ENCODE results near the gene AKAP7. TPM values are rescaled to one million over a fixed set of nuclear protein-coding genes. Genes with fewer than 3 reads are reported as not detected.
"Not testable (repeated sequence)": the region's sequence is repeated elsewhere in the genome, so short reads cannot be mapped to it uniquely, and the experiment has no call there.

The AKAP7 gene
- 5.5 and 5.9 TPM in 2 replicates for total RNA-seq

- intact Hi-C loops (cut with micrococcal nuclease): loop anchor here (1.0 to 10.0 kb wide), 7 partner anchors 46 to 1379 kb away; partner anchors contain the start of genes EPB41L2, MED23 and STX7
Observed at GRCh38 chr6:131135244-131136020, at the start of gene AKAP7. Gene AKAP7 (plus strand): TSS chr6:131135467. CDS start chr6:131135764, 297 bp downstream.

- intact Hi-C loops (cut with micrococcal nuclease): not testable (repeated sequence)
Observed at GRCh38 chr6:131090339-131090738, 44.9 kb upstream of the AKAP7 start.

GRCh38 chr6:131091944-131092343, 43.3 kb upstream of the AKAP7 start:
- intact Hi-C loops (cut with micrococcal nuclease): not testable (repeated sequence)

GRCh38 chr6:131093334-131093733, 41.9 kb upstream of the AKAP7 start:
- intact Hi-C loops (cut with micrococcal nuclease): no loop called here

- intact Hi-C loops (cut with micrococcal nuclease): no loop called here
Observed at GRCh38 chr6:131096786-131097185, 38.5 kb upstream of the AKAP7 start.

GRCh38 chr6:131101911-131102680, 33.2 kb upstream of the AKAP7 start:
- intact Hi-C loops (cut with micrococcal nuclease): no loop called here

- intact Hi-C loops (cut with micrococcal nuclease): no loop called here
Observed at GRCh38 chr6:131103296-131103695, 32.0 kb upstream of the AKAP7 start.

- intact Hi-C loops (cut with micrococcal nuclease): no loop called here
Observed at GRCh38 chr6:131103901-131104300, 31.4 kb upstream of the AKAP7 start.

GRCh38 chr6:131107151-131107550, 28.1 kb upstream of the AKAP7 start:
- intact Hi-C loops (cut with micrococcal nuclease): no loop called here

GRCh38 chr6:131112249-131112648, 23.0 kb upstream of the AKAP7 start:
- intact Hi-C loops (cut with micrococcal nuclease): no loop called here

GRCh38 chr6:131115651-131116050, 19.6 kb upstream of the AKAP7 start:
- intact Hi-C loops (cut with micrococcal nuclease): loop anchor here (1.0 kb wide), 1 partner anchor 230 kb away; no protein-coding TSS in a partner anchor

- intact Hi-C loops (cut with micrococcal nuclease): loop anchor here (1.0 kb wide), 1 partner anchor 231 kb away; no protein-coding TSS in a partner anchor
Observed at GRCh38 chr6:131116321-131116720, 18.9 kb upstream of the AKAP7 start.

GRCh38 chr6:131116755-131117360, 18.4 kb upstream of the AKAP7 start:
- intact Hi-C loops (cut with micrococcal nuclease): loop anchor here (1.0 kb wide), 1 partner anchor 232 kb away; no protein-coding TSS in a partner anchor

GRCh38 chr6:131117878-131118277, 17.4 kb upstream of the AKAP7 start:
- intact Hi-C loops (cut with micrococcal nuclease): no loop called here

- intact Hi-C loops (cut with micrococcal nuclease): no loop called here
Observed at GRCh38 chr6:131122007-131122406, 13.3 kb upstream of the AKAP7 start.

GRCh38 chr6:131122516-131122915, 12.8 kb upstream of the AKAP7 start:
- intact Hi-C loops (cut with micrococcal nuclease): no loop called here

- intact Hi-C loops (cut with micrococcal nuclease): no loop called here
Observed at GRCh38 chr6:131124336-131125071, 10.8 kb upstream of the AKAP7 start.

GRCh38 chr6:131125431-131125830, 9.8 kb upstream of the AKAP7 start:
- intact Hi-C loops (cut with micrococcal nuclease): no loop called here

GRCh38 chr6:131129689-131130553, 5.3 kb upstream of the AKAP7 start:
- intact Hi-C loops (cut with micrococcal nuclease): loop anchor here (10.0 kb wide), 1 partner anchor 1385 kb away; the partner anchor contains the start of gene STX7

GRCh38 chr6:131130554-131130940, 4.7 kb upstream of the AKAP7 start:
- intact Hi-C loops (cut with micrococcal nuclease): loop anchor here (10.0 kb wide), 1 partner anchor 1384 kb away; the partner anchor contains the start of gene STX7
